ENCODE results near the gene ZDHHC11B.

The ZDHHC11B gene

GRCh38 chr5:674630-675011 is 109.9 kb downstream of the ZDHHC11B start:
- Histone ChIP-seq H3K9me2 (replicated peaks; ENCODE audit: control insufficient read depth, low read length) (no peaks in the 10 kb centered on the region), H3K36me3 (ENCODE audit: control insufficient read depth, low read length) (no peaks in the 10 kb centered on the region), H4K20me1 (ENCODE audit: control insufficient read depth, insufficient read depth, low read depth, low read length) (peaks cover 5% of the 10 kb centered on the region), H3K9me3 (ENCODE audit: control insufficient read depth, insufficient read depth, low read length) (no peaks in the 10 kb centered on the region), H3K4me2 (ENCODE audit: low read length) (no peak overlapping the region), H3K4me3 (ENCODE audit: low read length) (no peak overlapping the region), H3K27me3 (ENCODE audit: control insufficient read depth, low read length) (peaks cover 13% of the 10 kb centered on the region), H3K27ac (ENCODE audit: low read depth, low read length) (no peak overlapping the region), H3K4me1 (ENCODE audit: control insufficient read depth, low read length) (peaks cover 7% of the 10 kb centered on the region; the same call in 1 of the 2 replicates), H3K79me2 (ENCODE audit: control insufficient read depth, low read length) (no peaks in the 10 kb centered on the region), H3F3A (ENCODE audit: control insufficient read depth, insufficient read depth) (no peaks in the 10 kb centered on the region)
- TF ChIP-seq EZH2phosphoT487 (IDR thresholded peaks at IDR 0.05; ENCODE audit: borderline replicate concordance, low read length) = no peak
- TF ChIP-seq, protein P1, sequence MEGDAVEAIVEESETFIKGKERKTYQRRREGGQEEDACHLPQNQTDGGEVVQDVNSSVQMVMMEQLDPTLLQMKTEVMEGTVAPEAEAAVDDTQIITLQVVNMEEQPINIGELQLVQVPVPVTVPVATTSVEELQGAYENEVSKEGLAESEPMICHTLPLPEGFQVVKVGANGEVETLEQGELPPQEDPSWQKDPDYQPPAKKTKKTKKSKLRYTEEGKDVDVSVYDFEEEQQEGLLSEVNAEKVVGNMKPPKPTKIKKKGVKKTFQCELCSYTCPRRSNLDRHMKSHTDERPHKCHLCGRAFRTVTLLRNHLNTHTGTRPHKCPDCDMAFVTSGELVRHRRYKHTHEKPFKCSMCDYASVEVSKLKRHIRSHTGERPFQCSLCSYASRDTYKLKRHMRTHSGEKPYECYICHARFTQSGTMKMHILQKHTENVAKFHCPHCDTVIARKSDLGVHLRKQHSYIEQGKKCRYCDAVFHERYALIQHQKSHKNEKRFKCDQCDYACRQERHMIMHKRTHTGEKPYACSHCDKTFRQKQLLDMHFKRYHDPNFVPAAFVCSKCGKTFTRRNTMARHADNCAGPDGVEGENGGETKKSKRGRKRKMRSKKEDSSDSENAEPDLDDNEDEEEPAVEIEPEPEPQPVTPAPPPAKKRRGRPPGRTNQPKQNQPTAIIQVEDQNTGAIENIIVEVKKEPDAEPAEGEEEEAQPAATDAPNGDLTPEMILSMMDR (IDR thresholded peaks at IDR 0.05; ENCODE audit: low read depth, low read length, poor library complexity, severe bottlenecking) = no peak

GRCh38 chr5:673831-674629 is 110.5 kb downstream of the ZDHHC11B start:
- TF ChIP-seq EZH2phosphoT487 (IDR thresholded peaks at IDR 0.05; ENCODE audit: borderline replicate concordance, low read length) = no peak
- TF ChIP-seq, protein P1 (IDR thresholded peaks at IDR 0.05; ENCODE audit: low read depth, low read length, poor library complexity, severe bottlenecking) = no peak
- Histone ChIP-seq H3K9me2 (replicated peaks; ENCODE audit: control insufficient read depth, low read length) (no peaks in the 10 kb centered on the region), H3F3A (ENCODE audit: control insufficient read depth, insufficient read depth) (no peaks in the 10 kb centered on the region), H4K20me1 (ENCODE audit: control insufficient read depth, insufficient read depth, low read depth, low read length) (peaks cover 5% of the 10 kb centered on the region), H3K79me2 (ENCODE audit: control insufficient read depth, low read length) (no peaks in the 10 kb centered on the region), H3K27ac (ENCODE audit: low read depth, low read length) (no peak overlapping the region), H3K4me2 (ENCODE audit: low read length) (no peak overlapping the region), H3K9me3 (ENCODE audit: control insufficient read depth, insufficient read depth, low read length) (no peaks in the 10 kb centered on the region), H3K4me3 (ENCODE audit: low read length) (no peak overlapping the region), H3K36me3 (ENCODE audit: control insufficient read depth, low read length) (no peaks in the 10 kb centered on the region), H3K4me1 (ENCODE audit: control insufficient read depth, low read length) (peaks cover 7% of the 10 kb centered on the region; the same call in 1 of the 2 replicates), H3K27me3 (ENCODE audit: control insufficient read depth, low read length) (peaks cover 13% of the 10 kb centered on the region)

GRCh38 chr5:673161-673830 is 111.2 kb downstream of the ZDHHC11B start:
- Histone ChIP-seq H3K36me3 (ENCODE audit: control insufficient read depth, low read length) (peaks cover 5% of the 10 kb centered on the region; the same call in 1 of the 2 replicates), H3K9me2 (replicated peaks; ENCODE audit: control insufficient read depth, low read length) (no peaks in the 10 kb centered on the region), H3K4me1 (ENCODE audit: control insufficient read depth, low read length) (peaks cover 7% of the 10 kb centered on the region; the same call in 1 of the 2 replicates), H4K20me1 (ENCODE audit: control insufficient read depth, insufficient read depth, low read depth, low read length) (peaks cover 5% of the 10 kb centered on the region), H3F3A (ENCODE audit: control insufficient read depth, insufficient read depth) (no peaks in the 10 kb centered on the region), H3K4me3 (ENCODE audit: low read length) (no peak overlapping the region), H3K4me2 (ENCODE audit: low read length) (no peak overlapping the region), H3K9me3 (ENCODE audit: control insufficient read depth, insufficient read depth, low read length) (no peaks in the 10 kb centered on the region), H3K79me2 (ENCODE audit: control insufficient read depth, low read length) (no peaks in the 10 kb centered on the region), H3K27me3 (ENCODE audit: control insufficient read depth, low read length) (peaks cover 13% of the 10 kb centered on the region), H3K27ac (ENCODE audit: low read depth, low read length) (no peak overlapping the region)
- TF ChIP-seq, protein P1 (IDR thresholded peaks at IDR 0.05; ENCODE audit: low read depth, low read length, poor library complexity, severe bottlenecking) = no peak
- no peak for TF ChIP-seq EZH2phosphoT487 (IDR thresholded peaks at IDR 0.05; ENCODE audit: borderline replicate concordance, low read length)

All from DOHH2 (cell line).